H1 (cell line): ENCODE measurements around the gene CYP1B1.

Source experiments
- CHD2 ChIP-seq: IDR thresholded peaks from 2 replicates; pipeline ENCODE4 v1.6.1; 2012; ENCODE audit warnings: low read length, improper control_type of control experiment
- CHD7 ChIP-seq: fragments of 300-600 bp; sonication (generic); IDR thresholded peaks from 2 replicates; pipeline ENCODE4 v1.7.1; 2012; ENCODE audit warnings: low read length, moderate library complexity, mild to moderate bottlenecking, inconsistent platforms; ENCODE audit not compliant: insufficient replicate concordance

- TF ChIP-seq CHD2, result no peak
- TF ChIP-seq CHD7, result no peak
Observed at GRCh38 chr2:38104598-38104997, 28.6 kb upstream of the CYP1B1 start.
